ENCODE measurements around the gene IFI27L1. TPM values are rescaled to one million over a fixed set of nuclear protein-coding genes. Genes with fewer than 3 reads are reported as not detected.

IFI27L1 gene
- total and polyA plus RNA-seq, 2 donors: 7.2 to 18.9 TPM

GRCh38 chr14:94117856-94118255 lies 36.7 kb downstream of the IFI27L1 start:
- no peak for DNase-seq (ENCODE audit: extremely low spot score)
- 73% methylated on average over 9 of the region's 9 CpGs for WGBS
- Histone ChIP-seq H3K36me3 (ENCODE audit: insufficient read depth) (no peaks in the 10 kb centered on the region), H3K4me3 (ENCODE audit: low read depth, low read length) (no peak overlapping the region), H3K27ac (ENCODE audit: low read depth) (no peak overlapping the region), H3K4me1 (ENCODE audit: insufficient read depth) (no peaks in the 10 kb centered on the region)

GRCh38 chr14:94119071-94119470 lies 38.0 kb downstream of the IFI27L1 start:
- Histone ChIP-seq H3K27ac (ENCODE audit: low read depth) (no peak overlapping the region), H3K4me1 (ENCODE audit: insufficient read depth) (no peaks in the 10 kb centered on the region), H3K4me3 (ENCODE audit: low read depth, low read length) (no peak overlapping the region), H3K36me3 (ENCODE audit: insufficient read depth) (no peaks in the 10 kb centered on the region)
- no peak for DNase-seq (ENCODE audit: extremely low spot score)

- no peak for DNase-seq (ENCODE audit: extremely low spot score)
- WGBS: 80% methylated on average over 5 of the region's 5 CpGs
- Histone ChIP-seq H3K4me1 (ENCODE audit: insufficient read depth) (no peaks in the 10 kb centered on the region), H3K27ac (ENCODE audit: low read depth) (no peak overlapping the region), H3K36me3 (ENCODE audit: insufficient read depth) (no peaks in the 10 kb centered on the region), H3K4me3 (ENCODE audit: low read depth, low read length) (no peak overlapping the region)
These were observed 39.7 kb downstream of the IFI27L1 start for GRCh38 chr14:94120667-94121340.

- Histone ChIP-seq H3K36me3 (ENCODE audit: insufficient read depth) (no peaks in the 10 kb centered on the region), H3K27ac (ENCODE audit: low read depth) (no peak overlapping the region), H3K4me3 (ENCODE audit: low read depth, low read length) (no peak overlapping the region), H3K4me1 (ENCODE audit: insufficient read depth) (no peaks in the 10 kb centered on the region)
- WGBS: 25% methylated on average over 3 of the region's 3 CpGs
- DNase-seq (ENCODE audit: extremely low spot score): no peak
These were observed 40.4 kb downstream of the IFI27L1 start for GRCh38 chr14:94121485-94121884.

GRCh38 chr14:94122438-94122837 lies 41.3 kb downstream of the IFI27L1 start:
- no peak for DNase-seq (ENCODE audit: extremely low spot score)
- 77% methylated on average over 3 of the region's 3 CpGs for WGBS
- no peaks in the 10 kb centered on the region for H3K4me1 ChIP-seq (ENCODE audit: insufficient read depth)
- no peaks in the 10 kb centered on the region for H3K36me3 ChIP-seq (ENCODE audit: insufficient read depth)
- no peak overlapping the region for H3K27ac ChIP-seq (ENCODE audit: low read depth)
- H3K4me3 ChIP-seq (ENCODE audit: low read depth, low read length): no peak overlapping the region

- no peak for DNase-seq (ENCODE audit: extremely low spot score)
- Histone ChIP-seq H3K27ac (ENCODE audit: low read depth) (no peak overlapping the region), H3K4me1 (ENCODE audit: insufficient read depth) (no peaks in the 10 kb centered on the region), H3K4me3 (ENCODE audit: low read depth, low read length) (no peak overlapping the region), H3K36me3 (ENCODE audit: insufficient read depth) (no peaks in the 10 kb centered on the region)
- 88% methylated on average over 9 of the region's 9 CpGs for WGBS
These were observed 42.2 kb downstream of the IFI27L1 start for GRCh38 chr14:94123296-94123695.

- Histone ChIP-seq H3K4me3 (ENCODE audit: low read depth, low read length) (no peak overlapping the region), H3K27ac (ENCODE audit: low read depth) (no peak overlapping the region), H3K36me3 (ENCODE audit: insufficient read depth) (no peaks in the 10 kb centered on the region), H3K4me1 (ENCODE audit: insufficient read depth) (no peaks in the 10 kb centered on the region)
- no peak for DNase-seq (ENCODE audit: extremely low spot score)
- WGBS: 95% methylated on average over 1 of the region's 1 CpG
These were observed 42.8 kb downstream of the IFI27L1 start for GRCh38 chr14:94123868-94124267.

- DNase-seq (ENCODE audit: extremely low spot score): no peak
- no peak overlapping the region for H3K4me3 ChIP-seq (ENCODE audit: low read depth, low read length)
- 86% methylated on average over 9 of the region's 9 CpGs for WGBS
- no peaks in the 10 kb centered on the region for H3K36me3 ChIP-seq (ENCODE audit: insufficient read depth)
- no peak overlapping the region for H3K27ac ChIP-seq (ENCODE audit: low read depth)
- no peaks in the 10 kb centered on the region for H3K4me1 ChIP-seq (ENCODE audit: insufficient read depth)
These were observed 43.7 kb downstream of the IFI27L1 start for GRCh38 chr14:94124582-94125377.

GRCh38 chr14:94125659-94126418 lies 44.7 kb downstream of the IFI27L1 start:
- no peaks in the 10 kb centered on the region for H3K4me1 ChIP-seq (ENCODE audit: insufficient read depth)
- WGBS: 85% methylated on average over 6 of the region's 6 CpGs
- H3K27ac ChIP-seq (ENCODE audit: low read depth): no peak overlapping the region
- H3K36me3 ChIP-seq (ENCODE audit: insufficient read depth): no peaks in the 10 kb centered on the region
- no peak overlapping the region for H3K4me3 ChIP-seq (ENCODE audit: low read depth, low read length)
- DNase-seq (ENCODE audit: extremely low spot score): no peak

- WGBS: 85% methylated on average over 1 of the region's 1 CpG
- Histone ChIP-seq H3K4me3 (ENCODE audit: low read depth, low read length) (no peak overlapping the region), H3K36me3 (ENCODE audit: insufficient read depth) (no peaks in the 10 kb centered on the region), H3K27ac (ENCODE audit: low read depth) (no peak overlapping the region), H3K4me1 (ENCODE audit: insufficient read depth) (no peaks in the 10 kb centered on the region)
- no peak for DNase-seq (ENCODE audit: extremely low spot score)
These were observed 45.2 kb downstream of the IFI27L1 start for GRCh38 chr14:94126419-94126677.

- Histone ChIP-seq H3K36me3 (ENCODE audit: insufficient read depth) (no peaks in the 10 kb centered on the region), H3K27ac (ENCODE audit: low read depth) (no peak overlapping the region), H3K4me1 (ENCODE audit: insufficient read depth) (no peaks in the 10 kb centered on the region), H3K4me3 (ENCODE audit: low read depth, low read length) (no peak overlapping the region)
- 88% methylated on average over 5 of the region's 5 CpGs for WGBS
- DNase-seq (ENCODE audit: extremely low spot score): no peak
These were observed 45.7 kb downstream of the IFI27L1 start for GRCh38 chr14:94126800-94127199.

- 95% methylated on average over 6 of the region's 6 CpGs for WGBS
- Histone ChIP-seq H3K27ac (ENCODE audit: low read depth) (no peak overlapping the region), H3K4me1 (ENCODE audit: insufficient read depth) (no peaks in the 10 kb centered on the region), H3K36me3 (ENCODE audit: insufficient read depth) (no peaks in the 10 kb centered on the region), H3K4me3 (ENCODE audit: low read depth, low read length) (no peak overlapping the region)
- DNase-seq (ENCODE audit: extremely low spot score): no peak
These were observed 46.2 kb downstream of the IFI27L1 start for GRCh38 chr14:94127330-94127729.

GRCh38 chr14:94128216-94128839 lies 47.2 kb downstream of the IFI27L1 start:
- no peaks in the 10 kb centered on the region for H3K4me1 ChIP-seq (ENCODE audit: insufficient read depth)
- no peak overlapping the region for H3K4me3 ChIP-seq (ENCODE audit: low read depth, low read length)
- no peaks in the 10 kb centered on the region for H3K36me3 ChIP-seq (ENCODE audit: insufficient read depth)
- no peak overlapping the region for H3K27ac ChIP-seq (ENCODE audit: low read depth)
- WGBS: 86% methylated on average over 14 of the region's 14 CpGs
- no peak for DNase-seq (ENCODE audit: extremely low spot score)
